Mesendoderm (in vitro differentiated cells): ENCODE measurements around the gene STAT6.
"Not testable (repeated sequence)": the region's sequence is repeated elsewhere in the genome, so short reads cannot be mapped to it uniquely, and the experiment has no call there.

ENCODE experiments used
- DNase-seq: peaks from one replicate; pipeline ENCODE4 v3.0.0; 2013
- H2AK5ac ChIP-seq: 2 replicates; pipeline ENCODE4 v1.6.1; 2013; ENCODE audit warnings: low read length, inconsistent platforms
- H2BK120ac ChIP-seq: 2 replicates; pipeline ENCODE4 v1.6.1; 2013; ENCODE audit warnings: low read depth, mild to moderate bottlenecking, low read length, moderate library complexity, mixed read lengths
- H2BK15ac ChIP-seq: replicated peaks from 2 replicates; pipeline ENCODE4 v1.6.1; 2013; ENCODE audit warnings: low read depth, mild to moderate bottlenecking, moderate library complexity
- H2BK5ac ChIP-seq: 2 replicates; pipeline ENCODE4 v1.6.1; 2013; ENCODE audit warnings: low read length, inconsistent platforms
- H3K18ac ChIP-seq: 2 replicates; pipeline ENCODE4 v1.6.1; 2013; ENCODE audit warnings: mild to moderate bottlenecking, low read length, mixed read lengths
- H3K23ac ChIP-seq: one replicate; pipeline ENCODE4 v1.6.1; 2013; ENCODE audit warnings: low read length
- H3K27ac ChIP-seq: 2 replicates; pipeline ENCODE4 v1.5.1; 2013; ENCODE audit warnings: low read depth, mild to moderate bottlenecking, inconsistent platforms, low read length, moderate library complexity
- H3K27me3 ChIP-seq: 2 replicates; pipeline ENCODE4 v1.6.1; 2013; ENCODE audit warnings: low read length, control low read depth, mild to moderate bottlenecking, inconsistent platforms; ENCODE audit not compliant: insufficient read depth, poor library complexity
- H3K36me3 ChIP-seq: 2 replicates; pipeline ENCODE4 v1.6.1; 2013; ENCODE audit warnings: low read length, inconsistent platforms; ENCODE audit not compliant: control insufficient read depth, insufficient read depth
- H3K4ac ChIP-seq: one replicate; pipeline ENCODE4 v1.6.1; 2013; ENCODE audit warnings: low read depth, mild to moderate bottlenecking, low read length, moderate library complexity
- H3K4me1 ChIP-seq: 2 replicates; pipeline ENCODE4 v1.6.1; 2013; ENCODE audit warnings: low read depth, low read length, inconsistent platforms; ENCODE audit not compliant: control insufficient read depth
- H3K4me2 ChIP-seq: 2 replicates; pipeline ENCODE4 v1.6.1; 2013; ENCODE audit warnings: low read length
- H3K4me3 ChIP-seq: 2 replicates; pipeline ENCODE4 v1.5.1; 2013; ENCODE audit warnings: mild to moderate bottlenecking, low read length
- H3K56ac ChIP-seq: one replicate; pipeline ENCODE4 v1.6.1; 2013; ENCODE audit warnings: low read length
- H3K79me1 ChIP-seq: 2 replicates; pipeline ENCODE4 v1.6.1; 2013; ENCODE audit warnings: low read length, inconsistent platforms
- H3K79me2 ChIP-seq: 2 replicates; pipeline ENCODE4 v1.6.1; 2013; ENCODE audit warnings: mild to moderate bottlenecking, low read length; ENCODE audit not compliant: control insufficient read depth, insufficient read depth
- H3K9ac ChIP-seq: 2 replicates; pipeline ENCODE4 v1.6.1; 2013; ENCODE audit warnings: low read length, inconsistent platforms
- H4K5ac ChIP-seq: one replicate; pipeline ENCODE4 v1.6.1; 2013; ENCODE audit warnings: low read length
- H4K8ac ChIP-seq: one replicate; pipeline ENCODE4 v1.6.1; 2013; ENCODE audit warnings: low read depth, mild to moderate bottlenecking, control low read depth, low read length, moderate library complexity
- WGBS: extraction: QIAGEN DNeasy Blood & Tissue Kit; methylation state at CpG from one replicate; pipeline ENCODE4 v1.1.7; 2013; ENCODE audit warnings: low lambda C conversion rate, missing lambda C conversion rate; ENCODE audit not compliant: insufficient coverage; ENCODE audit errors: extremely low coverage; 5-methylcytosine and 5-hydroxymethylcytosine counted together

Gene STAT6

DNA sequence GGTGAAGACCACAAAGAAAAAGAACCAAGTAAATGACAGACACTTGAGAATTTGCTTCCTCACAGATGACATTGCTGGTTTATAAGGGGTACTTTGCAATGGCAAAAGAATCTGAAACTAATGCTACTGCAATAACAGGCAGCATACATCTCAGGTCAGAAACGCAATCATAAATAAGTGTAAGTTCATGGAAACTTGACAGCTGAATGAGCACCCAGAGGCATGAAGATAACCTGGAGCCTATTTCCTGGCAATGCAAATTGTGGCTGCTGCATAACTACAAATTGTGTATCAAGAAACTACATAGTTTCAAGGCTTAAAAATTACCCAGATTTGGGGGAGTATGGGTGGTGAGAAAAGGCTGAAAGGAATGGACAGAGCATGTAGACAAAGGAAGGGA, 52.7 kb downstream of the STAT6 start:
- Histone ChIP-seq H3K9ac (no peak overlapping the region), H3K4me1 (no peaks in the 10 kb centered on the region), H3K4me3 (no peak overlapping the region), H3K18ac (no peak overlapping the region), H3K23ac (no peak overlapping the region), H3K79me1 (no peaks in the 10 kb centered on the region), H4K8ac (no peak overlapping the region), H2BK5ac (no peak overlapping the region), H3K4ac (no peak overlapping the region), H2BK120ac (no peak overlapping the region), H4K5ac (no peak overlapping the region), H3K56ac (no peak overlapping the region), H2BK15ac (no peak overlapping the region), H3K27me3 (no peaks in the 10 kb centered on the region), H3K36me3 (peaks cover 16% of the 10 kb centered on the region), H3K4me2 (no peak overlapping the region), H2AK5ac (no peak overlapping the region), H3K79me2 (no peaks in the 10 kb centered on the region), H3K27ac (no peak overlapping the region)
- no CpG with 5 or more reads among the region's 1 CpG for WGBS
- DNase-seq: no peak

DNA sequence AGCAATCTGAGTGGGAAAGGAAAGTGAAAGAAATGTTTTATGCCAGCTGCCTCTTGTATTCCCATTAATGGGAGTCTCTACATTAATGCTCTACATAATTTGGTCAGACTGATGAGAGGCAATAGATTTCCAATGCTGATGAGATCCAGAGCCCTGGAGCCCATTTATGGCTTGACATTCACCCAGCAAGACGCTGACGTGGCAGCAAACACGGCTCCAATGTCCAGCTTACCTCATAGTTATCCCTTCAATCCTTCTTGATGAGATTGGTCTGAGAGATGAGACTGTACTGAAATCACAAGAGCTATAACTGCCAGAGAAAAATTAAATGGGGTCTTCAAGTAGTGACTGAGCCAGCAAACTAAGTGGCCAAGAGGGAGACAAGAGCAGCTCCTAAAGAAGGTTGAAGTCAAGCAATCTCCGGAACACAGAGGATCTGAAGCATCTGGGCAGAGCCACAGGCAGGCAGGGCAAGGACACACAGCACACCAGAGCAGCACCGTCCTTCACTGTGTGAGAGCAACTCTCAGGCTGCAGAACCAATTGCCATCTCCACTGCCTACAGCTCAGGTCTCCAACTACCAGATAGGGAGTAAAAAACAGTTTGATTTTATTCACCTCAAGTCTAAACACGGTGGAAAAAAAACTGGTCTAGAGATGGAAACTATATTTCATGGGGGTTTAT, 54.0 kb downstream of the STAT6 start:
- no peak overlapping the region for H4K5ac ChIP-seq
- H2AK5ac ChIP-seq: no peak overlapping the region
- no peak overlapping the region for H3K18ac ChIP-seq
- no CpG with 5 or more reads among the region's 6 CpGs for WGBS
- H3K4me2 ChIP-seq: no peak overlapping the region
- H3K4me1 ChIP-seq: no peaks in the 10 kb centered on the region
- H3K56ac ChIP-seq: no peak overlapping the region
- H2BK120ac ChIP-seq: no peak overlapping the region
- no peaks in the 10 kb centered on the region for H3K79me2 ChIP-seq
- H3K4me3 ChIP-seq: no peak overlapping the region
- no peak overlapping the region for H3K23ac ChIP-seq
- H3K27me3 ChIP-seq: no peaks in the 10 kb centered on the region
- no peak overlapping the region for H2BK15ac ChIP-seq
- H3K27ac ChIP-seq: no peak overlapping the region
- H3K79me1 ChIP-seq: no peaks in the 10 kb centered on the region
- no peak overlapping the region for H4K8ac ChIP-seq
- DNase-seq: no peak
- H3K9ac ChIP-seq: no peak overlapping the region
- no peak overlapping the region for H3K4ac ChIP-seq
- H2BK5ac ChIP-seq: no peak overlapping the region
- H3K36me3 ChIP-seq: peaks cover 14% of the 10 kb centered on the region

DNA sequence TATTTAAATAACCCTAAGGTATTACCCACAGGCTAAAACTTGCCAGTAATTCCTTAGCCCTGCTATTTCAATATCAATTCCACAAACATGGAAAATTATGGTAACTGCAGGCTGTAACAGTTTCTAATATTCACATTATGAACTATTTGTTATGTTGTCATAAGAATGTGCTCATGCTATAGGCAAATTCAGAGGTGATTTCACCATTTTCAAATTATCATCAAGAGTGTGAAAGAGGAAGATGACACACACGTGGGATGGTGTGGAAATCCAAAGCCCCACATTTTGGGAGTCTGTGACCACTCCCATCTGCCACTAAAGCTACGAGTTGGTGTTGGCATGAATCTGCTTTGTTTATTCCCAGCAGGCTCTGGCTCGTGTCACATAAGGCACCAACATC, 55.3 kb downstream of the STAT6 start:
- H3K18ac ChIP-seq: no peak overlapping the region
- DNase-seq: no peak
- H3K27me3 ChIP-seq: no peaks in the 10 kb centered on the region
- no peak overlapping the region for H3K4me3 ChIP-seq
- WGBS: no CpG with 5 or more reads among the region's 3 CpGs
- no peak overlapping the region for H4K5ac ChIP-seq
- H2AK5ac ChIP-seq: no peak overlapping the region
- H3K4ac ChIP-seq: no peak overlapping the region
- no peak overlapping the region for H2BK15ac ChIP-seq
- no peaks in the 10 kb centered on the region for H3K4me1 ChIP-seq
- no peak overlapping the region for H2BK5ac ChIP-seq
- H3K23ac ChIP-seq: no peak overlapping the region
- no peak overlapping the region for H2BK120ac ChIP-seq
- H3K56ac ChIP-seq: no peak overlapping the region
- no peak overlapping the region for H3K9ac ChIP-seq
- no peaks in the 10 kb centered on the region for H3K79me2 ChIP-seq
- no peaks in the 10 kb centered on the region for H3K79me1 ChIP-seq
- H3K27ac ChIP-seq: no peak overlapping the region
- no peak overlapping the region for H4K8ac ChIP-seq
- peaks cover 14% of the 10 kb centered on the region for H3K36me3 ChIP-seq
- no peak overlapping the region for H3K4me2 ChIP-seq

DNA sequence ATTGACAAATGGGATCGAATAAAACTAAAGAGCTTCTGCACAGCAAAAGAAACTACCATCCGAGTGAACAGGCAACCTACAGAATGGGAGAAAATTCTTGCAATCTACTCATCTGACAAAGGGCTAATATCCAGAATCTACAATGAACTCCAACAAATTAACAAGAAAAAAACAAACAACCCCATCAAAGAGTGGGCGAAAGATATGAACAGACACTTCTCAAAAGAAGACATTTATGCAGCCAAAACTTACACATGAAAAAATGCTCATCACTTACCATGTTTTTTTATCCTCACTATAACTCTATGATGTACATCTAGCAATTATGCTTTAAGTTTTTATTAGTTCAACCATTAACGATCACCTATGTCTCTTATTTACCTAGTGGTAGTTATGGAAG, 57.3 kb downstream of the STAT6 start:
- not testable (repeated sequence) for H2BK120ac ChIP-seq, H3K79me1 ChIP-seq, H3K79me2 ChIP-seq, H2BK15ac ChIP-seq, H3K4me3 ChIP-seq, H3K18ac ChIP-seq, H3K56ac ChIP-seq, DNase-seq, H3K4me2 ChIP-seq, H3K4me1 ChIP-seq, H3K4ac ChIP-seq, H3K9ac ChIP-seq, H4K8ac ChIP-seq, H4K5ac ChIP-seq, H3K36me3 ChIP-seq, H3K27me3 ChIP-seq, H2BK5ac ChIP-seq, H2AK5ac ChIP-seq, H3K27ac ChIP-seq, H3K23ac ChIP-seq
- WGBS: no CpG with 5 or more reads among the region's 4 CpGs

DNA sequence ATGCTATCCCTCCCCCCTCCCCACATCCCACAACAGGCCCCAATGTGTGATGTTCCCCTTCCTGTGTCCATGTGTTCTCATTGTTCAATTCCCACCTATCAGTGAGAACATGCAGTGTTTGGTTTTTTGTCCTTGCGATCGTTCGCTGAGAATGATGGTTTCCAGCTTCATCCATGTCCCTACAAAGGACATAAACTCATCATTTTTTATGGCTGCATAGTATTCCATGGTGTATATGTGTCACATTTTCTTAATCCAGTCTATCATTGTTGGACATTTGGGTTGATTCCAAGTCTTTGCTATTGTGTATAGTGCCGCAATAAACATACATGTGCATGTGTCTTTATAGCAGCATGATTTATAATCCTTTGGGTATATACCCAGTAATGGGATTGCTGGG, 58.0 kb downstream of the STAT6 start:
- H3K56ac ChIP-seq, H3K79me2 ChIP-seq, H2BK120ac ChIP-seq, H4K8ac ChIP-seq, H3K9ac ChIP-seq, H3K79me1 ChIP-seq, H3K4me3 ChIP-seq, H3K18ac ChIP-seq, H3K4ac ChIP-seq, DNase-seq, H4K5ac ChIP-seq, H3K4me2 ChIP-seq, H2AK5ac ChIP-seq, H3K27me3 ChIP-seq, H2BK5ac ChIP-seq, H3K4me1 ChIP-seq, H2BK15ac ChIP-seq, H3K23ac ChIP-seq, H3K27ac ChIP-seq, H3K36me3 ChIP-seq: not testable (repeated sequence)
- no CpG with 5 or more reads among the region's 4 CpGs for WGBS

DNA sequence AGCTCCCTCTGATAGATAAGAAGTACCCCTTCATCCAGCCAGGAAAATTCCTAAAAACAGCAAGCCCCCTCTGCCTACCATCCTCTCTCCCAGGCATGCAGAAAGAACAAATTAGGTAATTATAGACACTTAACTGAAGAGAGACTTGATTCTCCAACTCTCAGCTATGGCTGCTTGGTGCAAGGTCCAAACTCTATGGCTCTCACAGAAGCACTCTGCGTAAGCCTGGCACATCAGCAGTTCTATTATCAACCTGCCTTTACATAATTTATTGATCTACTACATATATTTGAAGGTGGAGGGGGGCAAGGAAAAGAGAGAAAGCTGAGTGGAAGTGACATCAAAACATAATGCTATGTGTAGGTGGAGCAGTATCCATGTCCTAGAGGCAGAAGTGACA, 60.2 kb downstream of the STAT6 start:
- WGBS: no CpG with 5 or more reads among the region's 1 CpG
- no peak overlapping the region for H3K4me2 ChIP-seq

More for the DNA sequence above, 60.2 kb downstream of the STAT6 start:
- H2BK5ac ChIP-seq: no peak overlapping the region
- no peaks in the 10 kb centered on the region for H3K4me1 ChIP-seq
- no peak overlapping the region for H3K4me3 ChIP-seq
- no peaks in the 10 kb centered on the region for H3K79me1 ChIP-seq
- peaks cover 2% of the 10 kb centered on the region for H3K27me3 ChIP-seq
- H2BK15ac ChIP-seq: no peak overlapping the region
- H3K36me3 ChIP-seq: no peaks in the 10 kb centered on the region
- H4K5ac ChIP-seq: no peak overlapping the region
- no peak overlapping the region for H3K27ac ChIP-seq
- H2BK120ac ChIP-seq: no peak overlapping the region
- DNase-seq: no peak
- H3K4ac ChIP-seq: no peak overlapping the region
- H3K56ac ChIP-seq: no peak overlapping the region
- no peak overlapping the region for H3K18ac ChIP-seq
- H4K8ac ChIP-seq: no peak overlapping the region
- H3K23ac ChIP-seq: no peak overlapping the region
- H3K79me2 ChIP-seq: no peaks in the 10 kb centered on the region
- no peak overlapping the region for H2AK5ac ChIP-seq
- H3K9ac ChIP-seq: no peak overlapping the region
